ENCODE results near the gene TTLL7. TPM values are rescaled to one million over a fixed set of nuclear protein-coding genes. Genes with fewer than 3 reads are reported as not detected.

Gene TTLL7
- total and polyA plus RNA-seq, 5 donors from 2014 or later, result 0.14 to 0.59 TPM; not detected in 3

GRCh38 chr1:84000954-84001495 is 2.1 kb upstream of the TTLL7 start:
- Histone ChIP-seq H3K36me3 (ENCODE audit: control insufficient read depth, insufficient read depth, low read length) (no peaks in the 10 kb centered on the region), H3K27ac (ENCODE audit: insufficient read depth, low read length, poor library complexity, severe bottlenecking) (no peak overlapping the region), H3K27me3 (ENCODE audit: control insufficient read depth, insufficient read depth, low read length) (peaks cover 38% of the 10 kb centered on the region), H3K9me3 (ENCODE audit: control insufficient read depth in 2 of 2, low read length in 2 of 2) (no peaks in the 10 kb centered on the region), H3K4me1 (ENCODE audit: control insufficient read depth, insufficient read depth, low read length, poor library complexity, severe bottlenecking) (peaks cover 10% of the 10 kb centered on the region), H3K4me3 (ENCODE audit: low read depth, low read length) (no peak overlapping the region)
- Mint-ChIP-seq H3K27ac (no peak overlapping the region), H3K27me3 (peaks cover 71% of the 10 kb centered on the region), H3K36me3 (no peaks in the 10 kb centered on the region), H3K9me3 (peaks cover 0 to 6% (median 0%) of the 10 kb centered on the region in 7 donors), H3K4me3 (no peak overlapping the region), H3K4me1 (peaks cover 5 to 15% (median 11%) of the 10 kb centered on the region in 4 donors)
- ATAC-seq (ENCODE audit: low read depth in 2 of 2) (no peak), DNase-seq (no peak)

DNA sequence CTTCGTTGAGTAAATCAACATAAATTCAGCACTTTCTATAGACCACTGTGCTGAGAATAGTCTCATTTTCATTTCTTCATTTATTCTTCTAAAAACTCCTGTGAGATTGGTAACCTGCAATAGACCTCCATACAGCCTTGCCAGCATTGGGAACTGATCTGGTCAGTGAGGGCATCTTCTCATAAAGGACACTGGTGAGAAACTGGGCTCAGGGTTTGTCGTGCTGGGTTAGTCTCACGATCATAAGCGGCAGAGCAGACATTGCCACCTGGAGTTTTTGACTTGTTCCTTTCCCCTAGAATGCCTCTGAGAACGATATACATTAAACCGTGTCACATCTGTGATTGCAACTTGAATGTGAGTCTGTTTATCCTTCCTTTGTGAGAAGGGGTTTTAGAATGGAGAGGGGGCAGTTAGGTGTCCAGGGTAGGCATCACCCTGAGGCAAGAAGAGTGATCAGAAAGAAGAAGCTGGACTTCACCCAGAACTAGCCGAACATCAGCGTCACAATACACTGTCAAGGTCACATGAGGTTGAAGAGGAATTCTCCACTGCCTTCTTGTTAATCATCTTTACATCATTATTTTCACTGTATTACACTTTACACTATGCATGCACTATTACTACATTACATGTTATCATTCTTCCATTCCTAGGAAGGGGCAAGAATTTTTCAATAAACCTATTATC is 1.4 kb upstream of the TTLL7 start:
- H3K4me3 ChIP-seq (ENCODE audit: low read depth, low read length), result no peak overlapping the region
- Mint-ChIP-seq H3K27ac (no peak overlapping the region), H3K9me3 (peaks cover 0 to 6% (median 0%) of the 10 kb centered on the region in 7 donors), H3K4me1 (peaks cover 5 to 15% (median 11%) of the 10 kb centered on the region in 4 donors), H3K36me3 (no peaks in the 10 kb centered on the region), H3K27me3 (peaks cover 72% of the 10 kb centered on the region), H3K4me3 (peak overlapping the region in 1 of 4 donors; percentile 1)
- H3K9me3 ChIP-seq (ENCODE audit: control insufficient read depth in 2 of 2, low read length in 2 of 2), result no peaks in the 10 kb centered on the region
- no peak for ATAC-seq (ENCODE audit: low read depth in 2 of 2)
- no peak overlapping the region for H3K27ac ChIP-seq (ENCODE audit: insufficient read depth, low read length, poor library complexity, severe bottlenecking)
- H3K36me3 ChIP-seq (ENCODE audit: control insufficient read depth, insufficient read depth, low read length), result no peaks in the 10 kb centered on the region
- DNase-seq, result no peak
- H3K4me1 ChIP-seq (ENCODE audit: control insufficient read depth, insufficient read depth, low read length, poor library complexity, severe bottlenecking), result peaks cover 10% of the 10 kb centered on the region
- H3K27me3 ChIP-seq (ENCODE audit: control insufficient read depth, insufficient read depth, low read length), result peaks cover 38% of the 10 kb centered on the region

- Mint-ChIP-seq H3K9me3 (peaks cover 0 to 4% (median 0%) of the 10 kb centered on the region in 7 donors), H3K4me1 (peaks cover 5 to 15% (median 11%) of the 10 kb centered on the region in 4 donors), H3K36me3 (no peaks in the 10 kb centered on the region), H3K27me3 (peaks cover 77% of the 10 kb centered on the region), H3K4me3 (peak overlapping the region; percentile 21 to 83 (median 72)), H3K27ac (no peak overlapping the region)
- Histone ChIP-seq H3K9me3 (ENCODE audit: control insufficient read depth in 2 of 2, low read length in 2 of 2) (no peaks in the 10 kb centered on the region), H3K27me3 (ENCODE audit: control insufficient read depth, insufficient read depth, low read length) (peaks cover 42% of the 10 kb centered on the region), H3K36me3 (ENCODE audit: control insufficient read depth, insufficient read depth, low read length) (no peaks in the 10 kb centered on the region), H3K4me3 (ENCODE audit: low read depth, low read length) (peak overlapping the region; percentile 34), H3K27ac (ENCODE audit: insufficient read depth, low read length, poor library complexity, severe bottlenecking) (no peak overlapping the region), H3K4me1 (ENCODE audit: control insufficient read depth, insufficient read depth, low read length, poor library complexity, severe bottlenecking) (peaks cover 10% of the 10 kb centered on the region)
- ATAC-seq (ENCODE audit: low read depth in 2 of 2) (peak; percentile 46 to 52), DNase-seq (peak in 1 of 3 donors; percentile 75)
These were observed 436 bp upstream of the TTLL7 start for GRCh38 chr1:83999316-83999819.

DNA sequence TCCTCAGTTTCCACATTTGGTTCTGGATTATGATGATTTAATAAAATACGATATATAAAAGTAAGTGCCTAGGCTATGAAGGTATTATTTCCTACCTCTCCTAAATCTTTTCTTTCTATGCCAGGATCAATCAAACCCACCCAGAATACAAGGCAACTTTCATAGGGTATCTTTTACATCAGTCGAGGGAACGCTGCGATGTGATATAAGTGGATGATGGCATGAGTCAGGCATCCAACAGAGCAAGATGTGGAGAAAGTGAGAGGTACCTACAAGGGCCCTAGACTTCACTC is 781 bp downstream of the TTLL7 start:
- H3K36me3 ChIP-seq (ENCODE audit: control insufficient read depth, insufficient read depth, low read length), result no peaks in the 10 kb centered on the region
- Mint-ChIP-seq H3K4me3 (peak overlapping the region; percentile 53 to 85 (median 74)), H3K27me3 (peaks cover 72% of the 10 kb centered on the region), H3K36me3 (no peaks in the 10 kb centered on the region), H3K27ac (no peak overlapping the region), H3K9me3 (peaks cover 0 to 4% (median 0%) of the 10 kb centered on the region in 7 donors), H3K4me1 (peaks cover 5 to 15% (median 11%) of the 10 kb centered on the region in 4 donors)
- no peaks in the 10 kb centered on the region for H3K9me3 ChIP-seq (ENCODE audit: control insufficient read depth in 2 of 2, low read length in 2 of 2)
- ATAC-seq (ENCODE audit: low read depth in 2 of 2) (no peak), DNase-seq (no peak)
- peaks cover 10% of the 10 kb centered on the region for H3K4me1 ChIP-seq (ENCODE audit: control insufficient read depth, insufficient read depth, low read length, poor library complexity, severe bottlenecking)
- no peak overlapping the region for H3K4me3 ChIP-seq (ENCODE audit: low read depth, low read length)
- H3K27ac ChIP-seq (ENCODE audit: insufficient read depth, low read length, poor library complexity, severe bottlenecking), result no peak overlapping the region
- peaks cover 46% of the 10 kb centered on the region for H3K27me3 ChIP-seq (ENCODE audit: control insufficient read depth, insufficient read depth, low read length)

DNA sequence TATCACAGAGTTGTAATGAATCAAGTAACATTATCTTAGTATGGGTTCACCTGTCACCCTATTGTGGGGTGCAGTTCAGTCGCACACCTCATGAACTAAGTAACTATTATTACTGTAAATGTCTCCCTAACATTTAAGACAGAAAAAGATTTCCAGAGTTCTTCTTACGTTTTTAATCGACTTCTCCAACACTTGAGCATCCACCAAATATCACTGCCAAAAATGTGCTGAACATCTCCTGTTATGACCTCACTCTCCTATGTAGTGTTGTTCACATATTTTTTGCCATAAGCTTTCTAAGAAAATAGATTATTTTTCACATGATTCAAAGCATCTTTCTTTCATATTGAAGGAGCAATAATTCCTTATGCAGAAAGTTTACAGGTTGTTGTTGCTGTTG is 1.3 kb downstream of the TTLL7 start:
- no peaks in the 10 kb centered on the region for H3K36me3 Mint-ChIP-seq
- Histone ChIP-seq H3K4me3 (ENCODE audit: low read depth, low read length) (no peak overlapping the region), H3K9me3 (ENCODE audit: control insufficient read depth in 2 of 2, low read length in 2 of 2) (no peaks in the 10 kb centered on the region), H3K27ac (ENCODE audit: insufficient read depth, low read length, poor library complexity, severe bottlenecking) (no peak overlapping the region), H3K4me1 (ENCODE audit: control insufficient read depth, insufficient read depth, low read length, poor library complexity, severe bottlenecking) (peaks cover 10% of the 10 kb centered on the region), H3K36me3 (ENCODE audit: control insufficient read depth, insufficient read depth, low read length) (no peaks in the 10 kb centered on the region), H3K27me3 (ENCODE audit: control insufficient read depth, insufficient read depth, low read length) (peaks cover 50% of the 10 kb centered on the region)
- no peak overlapping the region for H3K27ac Mint-ChIP-seq
- H3K4me1 Mint-ChIP-seq, result peaks cover 5 to 15% (median 11%) of the 10 kb centered on the region in 4 donors
- DNase-seq (no peak), ATAC-seq (ENCODE audit: low read depth in 2 of 2) (no peak)
- peaks cover 69% of the 10 kb centered on the region for H3K27me3 Mint-ChIP-seq
- peak overlapping the region in 1 of 4 donors; percentile 68 for H3K4me3 Mint-ChIP-seq
- H3K9me3 Mint-ChIP-seq, result peaks cover 0 to 4% (median 0%) of the 10 kb centered on the region in 7 donors

DNA sequence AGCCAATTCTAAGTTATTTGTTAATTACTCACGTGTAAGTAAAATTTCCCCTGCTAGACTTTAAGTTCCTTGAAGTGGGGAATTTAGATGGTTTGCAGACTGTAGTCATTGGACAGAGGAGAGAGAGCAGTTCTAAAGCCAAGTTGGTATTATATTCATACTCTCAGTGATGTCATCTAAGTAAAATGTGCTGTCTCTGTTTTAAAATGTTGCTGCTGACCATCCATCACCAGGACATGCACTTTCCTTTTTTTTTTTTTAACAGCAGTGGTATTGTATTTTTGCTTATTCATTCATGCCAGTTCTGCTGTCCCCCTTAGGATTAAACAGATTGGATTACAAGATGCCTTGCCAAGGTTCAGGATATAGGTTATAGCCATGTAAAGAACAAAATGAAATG is 2.3 kb downstream of the TTLL7 start:
- Mint-ChIP-seq H3K27me3 (peaks cover 69% of the 10 kb centered on the region), H3K9me3 (peaks cover 0 to 4% (median 0%) of the 10 kb centered on the region in 7 donors), H3K27ac (no peak overlapping the region), H3K36me3 (no peaks in the 10 kb centered on the region), H3K4me1 (peaks cover 5 to 15% (median 11%) of the 10 kb centered on the region in 4 donors), H3K4me3 (no peak overlapping the region)
- Histone ChIP-seq H3K36me3 (ENCODE audit: control insufficient read depth, insufficient read depth, low read length) (no peaks in the 10 kb centered on the region), H3K27me3 (ENCODE audit: control insufficient read depth, insufficient read depth, low read length) (peaks cover 45% of the 10 kb centered on the region), H3K4me3 (ENCODE audit: low read depth, low read length) (no peak overlapping the region), H3K9me3 (ENCODE audit: control insufficient read depth in 2 of 2, low read length in 2 of 2) (no peaks in the 10 kb centered on the region), H3K4me1 (ENCODE audit: control insufficient read depth, insufficient read depth, low read length, poor library complexity, severe bottlenecking) (peaks cover 10% of the 10 kb centered on the region), H3K27ac (ENCODE audit: insufficient read depth, low read length, poor library complexity, severe bottlenecking) (no peak overlapping the region)
- no peak for ATAC-seq (ENCODE audit: low read depth in 2 of 2)
- no peak for DNase-seq

DNA sequence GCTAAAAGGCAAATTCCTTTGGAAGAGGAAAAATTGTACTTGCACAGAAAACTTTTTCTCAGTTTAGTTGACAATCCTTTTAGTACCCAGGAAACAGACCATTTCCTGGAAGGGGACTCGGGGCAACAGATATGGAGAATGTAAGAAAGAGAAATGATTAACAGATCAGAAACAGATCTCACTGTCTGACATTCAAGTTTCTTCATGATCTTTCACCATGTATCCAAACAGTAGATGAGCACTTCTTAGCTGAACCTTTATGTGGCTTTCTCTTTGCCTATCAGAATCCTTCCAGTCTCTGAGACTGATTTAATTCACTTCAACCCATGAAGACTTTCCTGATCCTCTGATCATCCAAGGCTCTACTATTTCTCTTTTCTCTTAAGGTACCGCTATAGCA is 2.7 kb downstream of the TTLL7 start:
- Mint-ChIP-seq H3K9me3 (peaks cover 0 to 4% (median 0%) of the 10 kb centered on the region in 7 donors), H3K27ac (no peak overlapping the region), H3K4me1 (peaks cover 5 to 15% (median 11%) of the 10 kb centered on the region in 4 donors), H3K36me3 (no peaks in the 10 kb centered on the region), H3K27me3 (peaks cover 65% of the 10 kb centered on the region), H3K4me3 (no peak overlapping the region)
- DNase-seq, result no peak
- Histone ChIP-seq H3K4me3 (ENCODE audit: low read depth, low read length) (no peak overlapping the region), H3K27me3 (ENCODE audit: control insufficient read depth, insufficient read depth, low read length) (peaks cover 41% of the 10 kb centered on the region), H3K4me1 (ENCODE audit: control insufficient read depth, insufficient read depth, low read length, poor library complexity, severe bottlenecking) (peaks cover 10% of the 10 kb centered on the region), H3K27ac (ENCODE audit: insufficient read depth, low read length, poor library complexity, severe bottlenecking) (no peak overlapping the region), H3K36me3 (ENCODE audit: control insufficient read depth, insufficient read depth, low read length) (no peaks in the 10 kb centered on the region), H3K9me3 (ENCODE audit: control insufficient read depth in 2 of 2, low read length in 2 of 2) (no peaks in the 10 kb centered on the region)
- ATAC-seq (ENCODE audit: low read depth in 2 of 2), result no peak
